B cell (primary cell): ENCODE data around the gene RPL13A. TPM values are rescaled to one million over a fixed set of nuclear protein-coding genes. Genes with fewer than 3 reads are reported as not detected.
A peak's percentile ranks its signal among the peaks of the same experiment; 100 is the strongest.

Source experiments
- ATAC-seq: fragments of 200-7000 bp; cut with Tn5 transposase; one replicate; pipeline ENCODE4 v1.10.0; 2021; ENCODE audit warnings: low read depth, mild to moderate bottlenecking, moderate number of reproducible peaks, moderate library complexity
- CTCF ChIA-PET: fragments of 350-600 bp; sonication (Branson Sonifier 250); formaldehyde crosslinking; loops from one replicate; lab custom pipeline; 2021; ENCODE audit warnings: antibody characterized with exemption, inconsistent platforms; lab: Charles Lee
- POLR2A ChIA-PET: fragments of 350-600 bp; sonication (Branson Sonifier 250); formaldehyde crosslinking; loops from one replicate; lab custom pipeline; 2021; ENCODE audit warnings: antibody characterized with exemption; lab: Charles Lee
- DNase-seq: peaks from one replicate; pipeline ENCODE4 v3.0.0; 2013
- H2AFZ ChIP-seq: 2 replicates; pipeline ENCODE4 v1.6.1; 2012; ENCODE audit warnings: mild to moderate bottlenecking, low read depth, low read length; ENCODE audit not compliant: insufficient read depth, poor library complexity, severe bottlenecking
- H3K27ac ChIP-seq, 2 donors: 1 replicate in 1 of 2; 2 replicates in 1 of 2; pipeline ENCODE4 v1.5.1; 2012 to 2013; ENCODE audit warnings: low read length in 2 of 2, mild to moderate bottlenecking in 2 of 2, moderate library complexity in 1 of 2
- H3K27me3 ChIP-seq, 4 experiments: fragments of 200-600 bp in 1 of 4; sonication (generic) in 1 of 4; replicated peaks in 1 of 4; 1 replicate in 2 of 4; 2 replicates in 2 of 4; pipeline versions ENCODE4 v1.6.1 to v1.7.0; 2013 to 2016; ENCODE audit warnings: low read length in 3 of 4, mild to moderate bottlenecking in 2 of 4, mixed read lengths in 1 of 4, moderate library complexity in 1 of 4; ENCODE audit not compliant: insufficient read depth in 4 of 4, control insufficient read depth in 3 of 4; ENCODE audit errors: control extremely low read depth in 1 of 4
- H3K36me3 ChIP-seq, 2 experiments: replicated peaks in 1 of 2; 1 replicate in 1 of 2; 2 replicates in 1 of 2; pipeline versions ENCODE4 v1.6.1 to v1.7.1; 2013; ENCODE audit warnings: low read length in 1 of 2; ENCODE audit not compliant: insufficient read depth in 2 of 2, control insufficient read depth in 1 of 2; ENCODE audit errors: control extremely low read depth in 1 of 2, extremely low read depth in 1 of 2
- H3K4me1 ChIP-seq, 2 donors: fragments of 200-600 bp in 1 of 2; sonication (generic) in 1 of 2; 1 replicate in 1 of 2; 2 replicates in 1 of 2; pipeline versions ENCODE4 v1.5.1 to v1.6.1; 2013 to 2017; ENCODE audit warnings: low read length in 2 of 2; ENCODE audit not compliant: control insufficient read depth in 2 of 2, insufficient read depth in 2 of 2
- H3K4me2 ChIP-seq: replicated peaks from 2 replicates; pipeline ENCODE3; 2012; ENCODE audit warnings: mild to moderate bottlenecking, low read depth, low read length; ENCODE audit not compliant: poor library complexity, severe bottlenecking
- H3K4me3 ChIP-seq, 5 experiments: fragments of 200-600 bp in 1 of 5; sonication (generic) in 1 of 5; 1 replicate in 3 of 5; 2 replicates in 2 of 5; pipeline versions ENCODE4 v1.5.1 to v1.7.0; 2011 to 2016; ENCODE audit warnings: low read length in 4 of 5, mild to moderate bottlenecking in 4 of 5, low read depth in 2 of 5, control low read depth in 1 of 5, moderate library complexity in 1 of 5; ENCODE audit not compliant: insufficient read depth in 1 of 5; ENCODE audit errors: control extremely low read depth in 1 of 5, extremely low read depth in 1 of 5
- H3K79me2 ChIP-seq: fragments of 200-600 bp; sonication (generic); one replicate; pipeline ENCODE4 v1.6.0; 2016; ENCODE audit warnings: low read length; ENCODE audit not compliant: control insufficient read depth, insufficient read depth
- H3K9ac ChIP-seq: fragments of 200-600 bp; sonication (generic); 2 replicates; pipeline ENCODE4 v1.6.1; 2017; ENCODE audit warnings: mild to moderate bottlenecking, low read length, moderate library complexity
- H3K9me3 ChIP-seq, 3 donors: one replicate each; pipeline versions ENCODE4 v1.6.1 to v1.7.1; 2013; ENCODE audit warnings: low read length in 2 of 3; ENCODE audit not compliant: control insufficient read depth in 2 of 3, insufficient read depth in 1 of 3; ENCODE audit errors: control extremely low read depth in 1 of 3
- H4K20me1 ChIP-seq: 2 replicates; pipeline ENCODE4 v1.6.0; 2012; ENCODE audit warnings: mild to moderate bottlenecking, low read length; ENCODE audit not compliant: insufficient read depth, control insufficient read depth, poor library complexity, severe bottlenecking
- H3K27ac Mint-ChIP-seq: one replicate; pipeline ENCODE4 v1.8.0; 2021; ENCODE audit warnings: mixed read lengths
- H3K27me3 Mint-ChIP-seq: one replicate; pipeline ENCODE4 v1.8.0; 2021; ENCODE audit warnings: mixed read lengths
- H3K4me1 Mint-ChIP-seq: one replicate; pipeline ENCODE4 v1.8.0; 2021; ENCODE audit warnings: mixed read lengths
- H3K4me3 Mint-ChIP-seq: one replicate; pipeline ENCODE4 v1.8.0; 2021; ENCODE audit warnings: mixed read lengths
- H3K9me3 Mint-ChIP-seq: one replicate; pipeline ENCODE4 v1.8.0; 2022; ENCODE audit warnings: mixed read lengths; ENCODE audit not compliant: insufficient read depth
- CTCF ChIP-seq: fragments of 200-600 bp; IDR thresholded peaks from one replicate; pipeline ENCODE4 v1.8.0; 2022; ENCODE audit warnings: antibody characterized with exemption, mild to moderate bottlenecking
- EZH2 ChIP-seq: IDR thresholded peaks from 2 replicates; pipeline ENCODE4 v1.6.1; 2012; ENCODE audit warnings: borderline replicate concordance, low read depth, mild to moderate bottlenecking, moderate library complexity, low read length; ENCODE audit not compliant: insufficient read depth, poor library complexity, severe bottlenecking
- WGBS: methylation state at CpG from one replicate; pipeline ENCODE4 v1.1.5; 2013; ENCODE audit warnings: missing lambda C conversion rate; ENCODE audit not compliant: insufficient coverage; 5-methylcytosine and 5-hydroxymethylcytosine counted together
- intact Hi-C: fragments of 100-400 bp; cut with micrococcal nuclease; formaldehyde crosslinking; loops from one replicate; pipeline ENCODE4 v1.10.0; 2022
- polyA plus RNA-seq: library from polyadenylated mRNA; depleted of rRNA; stranded (reverse); fragments of >200 nt; gene quantifications from 2 replicates; pipeline ENCODE4 v1.2.3, GENCODE V29; 2012
- total RNA-seq, 2 donors: library from RNA; stranded (reverse); fragments of 120-200 nt in 1 of 2; gene quantifications; 1 replicate in 1 of 2; 2 replicates in 1 of 2; pipeline versions ENCODE4 v1.2.3 to v1.2.4, GENCODE V29; 2013 to 2022

Gene RPL13A
- total and polyA plus RNA-seq, 2 donors (not counting 1 experiment from before 2014, with no cell fraction given) = 5,457 to 6,298 TPM

DNA sequence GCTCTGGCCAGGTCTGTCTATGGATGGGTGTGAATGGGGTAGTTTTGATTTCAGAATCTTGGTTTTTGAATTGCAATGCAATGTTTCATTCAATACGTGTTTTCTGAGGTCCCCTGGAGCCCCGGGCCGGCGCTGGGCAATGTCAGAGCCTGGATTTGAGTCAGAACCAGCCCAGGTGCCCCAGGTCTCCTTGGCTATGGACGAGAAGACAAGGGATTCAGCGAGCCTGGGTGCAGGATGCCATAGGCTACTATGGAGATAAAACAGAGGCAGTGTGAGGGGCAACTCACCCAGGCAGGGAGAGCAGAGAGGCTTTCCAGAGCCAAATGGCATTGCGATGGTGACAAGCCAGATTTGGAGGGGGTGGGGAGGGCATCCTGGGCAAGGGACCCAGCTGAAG is 1.2 kb upstream of the RPL13A start:
- Mint-ChIP-seq H3K4me3 (no peak overlapping the region), H3K4me1 (peaks cover 38% of the 10 kb centered on the region), H3K9me3 (no peaks in the 10 kb centered on the region), H3K27ac (peak overlapping the region; percentile 56), H3K27me3 (no peaks in the 10 kb centered on the region)
- Histone ChIP-seq H3K4me2 (peak overlapping the region; percentile 64), H3K27ac (no peak overlapping the region), H2AFZ (no peak overlapping the region), H3K4me3 (no peak overlapping the region), H3K27me3 (no peaks in the 10 kb centered on the region), H4K20me1 (peaks cover 38% of the 10 kb centered on the region), H3K9ac (no peak overlapping the region), H3K36me3 (peaks cover 10 to 24% of the 10 kb centered on the region in 2 experiments), H3K79me2 (peaks cover 40% of the 10 kb centered on the region), H3K4me1 (peaks cover 17 to 36% of the 10 kb centered on the region in 2 donors), H3K9me3 (no peaks in the 10 kb centered on the region)
- TF ChIP-seq CTCF (no peak), EZH2 (no peak)
- ChIA-PET POLR2A (interaction anchor here (3.9 kb wide), 1 partner anchor 10 kb away, joined by 11 read pairs; the partner anchor contains the start of gene RPS11), CTCF (no interaction called here)
- WGBS = 97% methylated on average over 7 of the region's 7 CpGs
- ATAC-seq (no peak), DNase-seq (no peak)
- intact Hi-C loops = no loop called here

- peak overlapping the region; percentile 71 to 97 for H3K27ac ChIP-seq
- H3K27me3 ChIP-seq = no peaks in the 10 kb centered on the region
- H3K9me3 ChIP-seq = no peaks in the 10 kb centered on the region
- peaks cover 40% of the 10 kb centered on the region for H3K79me2 ChIP-seq
- Mint-ChIP-seq H3K4me3 (peak overlapping the region; percentile 99), H3K9me3 (no peaks in the 10 kb centered on the region), H3K27ac (peak overlapping the region; percentile 97), H3K27me3 (no peaks in the 10 kb centered on the region), H3K4me1 (peaks cover 38% of the 10 kb centered on the region)
- CTCF ChIA-PET = no interaction called here
- DNase-seq (peak; percentile 20), ATAC-seq (no peak)
- peaks cover 43% of the 10 kb centered on the region for H4K20me1 ChIP-seq
- H3K9ac ChIP-seq = no peak overlapping the region
- peaks cover 17 to 36% of the 10 kb centered on the region in 2 donors for H3K4me1 ChIP-seq
- H3K4me2 ChIP-seq = peak overlapping the region; percentile 64
- intact Hi-C loops = loop anchor here (1.0 kb wide), 4 partner anchors 10 to 35 kb away; partner anchors contain the start of genes FLT3LG, PIH1D1 and RPS11
- H3K4me3 ChIP-seq = peak overlapping the region in 3 of 5 experiments; percentile 23 to 38 (median 31)
- H3K36me3 ChIP-seq = peaks cover 10 to 29% of the 10 kb centered on the region in 2 experiments
- WGBS = 51% methylated on average over 15 of the region's 23 CpGs
- no peak for TF ChIP-seq EZH2
- no peak for TF ChIP-seq CTCF
- H2AFZ ChIP-seq = peak overlapping the region; percentile 86
- POLR2A ChIA-PET = interaction anchor here (1.1 to 3.9 kb wide), 4 partner anchors 9 to 153 kb away, joined by 6 to 17 read pairs (median 12); partner anchors contain the start of gene RPS11
These were observed 615 bp upstream of the RPL13A start for GRCh38 chr19:49486710-49487276.
